Trophoblast cell (in vitro differentiated cells and primary cell): Measurements from ENCODE around the gene OR7D4.
"Not testable (repeated sequence)": the region's sequence is repeated elsewhere in the genome, so short reads cannot be mapped to it uniquely, and the experiment has no call there.

Source experiments
- DNase-seq, 2 donors: peaks; one replicate each; pipeline ENCODE4 v3.0.0-alpha.2; 2016
- H2AFZ ChIP-seq: 2 replicates; pipeline ENCODE4 v1.6.1; 2013; ENCODE audit warnings: low read length, moderate library complexity, mild to moderate bottlenecking; ENCODE audit not compliant: insufficient read depth, poor library complexity
- H2AK5ac ChIP-seq: 2 replicates; pipeline ENCODE4 v1.6.1; 2013; ENCODE audit warnings: mild to moderate bottlenecking, low read length
- H2BK120ac ChIP-seq: 2 replicates; pipeline ENCODE4 v1.6.1; 2013; ENCODE audit warnings: low read length, mild to moderate bottlenecking, moderate library complexity; ENCODE audit not compliant: insufficient read depth, poor library complexity
- H2BK12ac ChIP-seq: 2 replicates; pipeline ENCODE4 v1.6.1; 2013; ENCODE audit warnings: mild to moderate bottlenecking, low read length, moderate library complexity
- H2BK5ac ChIP-seq: 2 replicates; pipeline ENCODE4 v1.6.1; 2013; ENCODE audit warnings: low read length, low read depth, moderate library complexity, mild to moderate bottlenecking; ENCODE audit not compliant: poor library complexity
- H3K14ac ChIP-seq: 2 replicates; pipeline ENCODE4 v1.6.1; 2013; ENCODE audit warnings: mild to moderate bottlenecking, low read length
- H3K18ac ChIP-seq: 2 replicates; pipeline ENCODE4 v1.6.1; 2013; ENCODE audit warnings: mild to moderate bottlenecking, low read length
- H3K23ac ChIP-seq: 2 replicates; pipeline ENCODE4 v1.6.1; 2013; ENCODE audit warnings: low read length
- H3K27ac ChIP-seq: 2 replicates; pipeline ENCODE4 v1.5.1; 2013; ENCODE audit warnings: low read depth, mild to moderate bottlenecking, inconsistent platforms, low read length, moderate library complexity
- H3K27me3 ChIP-seq: 2 replicates; pipeline ENCODE4 v1.6.1; 2013; ENCODE audit warnings: inconsistent platforms, mild to moderate bottlenecking, low read length, moderate library complexity; ENCODE audit not compliant: insufficient read depth
- H3K36me3 ChIP-seq, 2 experiments: 1 replicate in 1 of 2; 2 replicates in 1 of 2; pipeline ENCODE4 v1.6.1; 2013; ENCODE audit warnings: low read length in 2 of 2, mild to moderate bottlenecking in 2 of 2, moderate library complexity in 1 of 2; ENCODE audit not compliant: insufficient read depth in 2 of 2, control insufficient read depth in 1 of 2
- H3K4ac ChIP-seq: 2 replicates; pipeline ENCODE4 v1.6.1; 2013; ENCODE audit warnings: low read depth, mild to moderate bottlenecking, low read length, moderate library complexity
- H3K4me1 ChIP-seq, 2 experiments: 1 replicate in 1 of 2; 2 replicates in 1 of 2; pipeline ENCODE4 v1.6.1; 2013; ENCODE audit warnings: low read length in 2 of 2, mild to moderate bottlenecking in 2 of 2, moderate library complexity in 1 of 2; ENCODE audit not compliant: insufficient read depth in 2 of 2, control insufficient read depth in 1 of 2
- H3K4me2 ChIP-seq: 2 replicates; pipeline ENCODE4 v1.6.1; 2013; ENCODE audit warnings: inconsistent platforms, mild to moderate bottlenecking, low read length, moderate library complexity
- H3K4me3 ChIP-seq: 2 replicates; pipeline ENCODE4 v1.5.1; 2013; ENCODE audit warnings: mild to moderate bottlenecking, low read depth, low read length, inconsistent platforms
- H3K79me1 ChIP-seq: one replicate; pipeline ENCODE4 v1.6.1; 2013; ENCODE audit warnings: low read length
- H3K79me2 ChIP-seq: 2 replicates; pipeline ENCODE4 v1.6.1; 2013; ENCODE audit warnings: low read length, mild to moderate bottlenecking; ENCODE audit not compliant: control insufficient read depth, insufficient read depth, poor library complexity
- H3K9ac ChIP-seq: 2 replicates; pipeline ENCODE4 v1.6.1; 2013; ENCODE audit warnings: mild to moderate bottlenecking, low read length
- H3K9me3 ChIP-seq: 2 replicates; pipeline ENCODE4 v1.6.1; 2013; ENCODE audit warnings: low read depth, mild to moderate bottlenecking, control low read depth, inconsistent platforms, low read length; ENCODE audit not compliant: insufficient read depth
- H4K12ac ChIP-seq: 2 replicates; pipeline ENCODE4 v1.6.1; 2013; ENCODE audit warnings: low read depth, mild to moderate bottlenecking, low read length, moderate library complexity
- H4K8ac ChIP-seq: 2 replicates; pipeline ENCODE4 v1.6.1; 2013; ENCODE audit warnings: low read depth, mild to moderate bottlenecking, low read length, moderate library complexity
- H4K91ac ChIP-seq: one replicate; pipeline ENCODE4 v1.6.1; 2013; ENCODE audit warnings: low read depth, mild to moderate bottlenecking, low read length, moderate library complexity
- WGBS: extraction: QIAGEN DNeasy Blood & Tissue Kit; methylation state at CpG from one replicate; pipeline ENCODE4 v1.1.7; 2013; ENCODE audit warnings: missing lambda C conversion rate; ENCODE audit not compliant: insufficient read length, insufficient coverage; ENCODE audit errors: extremely low coverage; 5-methylcytosine and 5-hydroxymethylcytosine counted together

OR7D4 gene

DNA sequence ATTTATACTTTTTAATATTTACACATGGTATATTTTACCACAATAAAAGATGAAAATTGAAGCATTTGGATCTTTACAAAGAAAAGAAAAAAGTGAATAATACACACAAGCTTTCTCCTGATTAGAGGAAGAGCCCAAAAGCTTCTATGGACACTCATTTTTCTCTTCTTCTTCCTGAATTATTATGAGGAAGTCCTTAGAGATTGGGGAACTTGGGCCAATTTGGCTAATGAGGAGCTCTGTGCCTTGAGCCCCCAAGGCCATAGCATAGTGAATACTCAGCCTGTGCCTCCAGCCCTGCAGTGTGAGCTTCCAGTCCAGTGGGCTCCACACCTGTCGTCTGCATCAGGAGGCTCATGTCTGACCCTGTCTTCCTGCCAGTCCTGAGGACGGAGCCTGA lies 21.3 kb downstream of the OR7D4 start:
- H3K9ac ChIP-seq, H3K27me3 ChIP-seq, H3K4ac ChIP-seq, H2BK120ac ChIP-seq, H3K27ac ChIP-seq, H3K79me2 ChIP-seq, H2AK5ac ChIP-seq, H2BK12ac ChIP-seq, DNase-seq, H2BK5ac ChIP-seq, H3K4me3 ChIP-seq, H3K23ac ChIP-seq, H3K18ac ChIP-seq, H4K91ac ChIP-seq, H3K4me2 ChIP-seq, H4K12ac ChIP-seq, H3K79me1 ChIP-seq, H2AFZ ChIP-seq, H3K36me3 ChIP-seq, H4K8ac ChIP-seq, H3K14ac ChIP-seq, H3K4me1 ChIP-seq: not testable (repeated sequence)
- no CpG with 5 or more reads among the region's 2 CpGs for WGBS
- H3K9me3 ChIP-seq, result peaks cover 11% of the 10 kb centered on the region

DNA sequence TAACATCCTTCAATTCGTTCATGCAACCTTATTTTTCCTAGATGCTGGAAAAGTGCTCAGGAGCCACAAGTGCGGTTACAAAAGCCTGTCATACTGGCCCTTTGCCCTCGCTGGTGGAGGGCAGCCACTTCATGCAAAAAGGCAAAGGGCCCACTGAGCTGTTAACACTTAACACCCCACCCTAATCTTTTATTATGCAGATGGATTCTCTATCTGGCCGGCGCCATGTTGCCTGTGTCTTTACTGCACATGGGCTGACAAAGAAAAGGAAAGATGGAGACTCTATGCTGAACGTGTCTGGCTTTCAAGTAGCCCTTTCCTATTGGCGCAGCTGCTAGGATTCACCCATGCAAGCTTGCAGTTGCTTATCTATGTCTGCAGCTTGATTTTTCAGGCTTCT lies 29.9 kb downstream of the OR7D4 start:
- H3K27ac ChIP-seq, result no peak overlapping the region
- H3K18ac ChIP-seq, result no peak overlapping the region
- H2BK5ac ChIP-seq, result no peak overlapping the region
- H2BK12ac ChIP-seq, result no peak overlapping the region
- WGBS, result no CpG with 5 or more reads among the region's 7 CpGs
- H3K14ac ChIP-seq, result no peak overlapping the region
- peaks cover 12% of the 10 kb centered on the region for H3K9me3 ChIP-seq
- no peak overlapping the region for H3K23ac ChIP-seq
- H2AK5ac ChIP-seq, result no peak overlapping the region
- no peak overlapping the region for H4K91ac ChIP-seq
- no peaks in the 10 kb centered on the region for H3K79me2 ChIP-seq
- H3K27me3 ChIP-seq, result no peaks in the 10 kb centered on the region
- no peak for DNase-seq
- H4K8ac ChIP-seq, result no peak overlapping the region
- H3K4me3 ChIP-seq, result no peak overlapping the region
- H3K36me3 ChIP-seq, result no peaks in the 10 kb centered on the region
- no peak overlapping the region for H2AFZ ChIP-seq
- H3K4ac ChIP-seq, result no peak overlapping the region
- no peak overlapping the region for H2BK120ac ChIP-seq
- H3K79me1 ChIP-seq, result no peaks in the 10 kb centered on the region
- H4K12ac ChIP-seq, result no peak overlapping the region
- no peaks in the 10 kb centered on the region for H3K4me1 ChIP-seq
- H3K4me2 ChIP-seq, result no peak overlapping the region
- H3K9ac ChIP-seq, result peak overlapping the region; percentile 63

DNA sequence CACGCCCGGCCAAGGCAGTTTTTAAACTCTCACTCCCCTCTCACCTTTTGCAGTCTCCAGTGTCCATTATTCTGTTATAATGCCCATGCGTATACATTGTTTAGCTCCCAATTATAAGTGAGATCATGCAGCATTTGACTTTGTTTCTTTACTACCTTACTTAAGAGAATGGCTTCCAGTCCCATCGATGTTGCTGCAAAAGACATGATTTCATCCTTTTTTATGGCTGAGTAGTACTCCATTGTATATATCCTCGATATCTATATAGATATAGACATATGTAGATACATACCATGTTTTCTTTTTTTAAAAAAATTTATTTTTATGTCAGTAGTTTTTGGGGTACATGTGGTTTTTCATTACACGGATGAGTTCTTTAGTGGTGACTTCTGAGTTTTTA lies 32.2 kb downstream of the OR7D4 start:
- H2AK5ac ChIP-seq, result no peak overlapping the region
- no peak overlapping the region for H3K4ac ChIP-seq
- H3K27ac ChIP-seq, result no peak overlapping the region
- no peak overlapping the region for H4K91ac ChIP-seq
- H3K23ac ChIP-seq, result no peak overlapping the region
- no CpG with 5 or more reads among the region's 6 CpGs for WGBS
- H2BK120ac ChIP-seq, result no peak overlapping the region
- no peak overlapping the region for H3K18ac ChIP-seq
- H3K14ac ChIP-seq, result no peak overlapping the region
- no peak for DNase-seq
- peaks cover 14% of the 10 kb centered on the region for H3K9me3 ChIP-seq
- no peak overlapping the region for H4K8ac ChIP-seq
- H3K27me3 ChIP-seq, result no peaks in the 10 kb centered on the region
- H3K36me3 ChIP-seq, result no peaks in the 10 kb centered on the region
- no peak overlapping the region for H3K4me2 ChIP-seq
- H2BK12ac ChIP-seq, result no peak overlapping the region
- no peak overlapping the region for H4K12ac ChIP-seq
- H3K9ac ChIP-seq, result no peak overlapping the region
- no peaks in the 10 kb centered on the region for H3K4me1 ChIP-seq
- no peaks in the 10 kb centered on the region for H3K79me2 ChIP-seq
- no peak overlapping the region for H2AFZ ChIP-seq
- H3K4me3 ChIP-seq, result no peak overlapping the region
- no peaks in the 10 kb centered on the region for H3K79me1 ChIP-seq
- H2BK5ac ChIP-seq, result no peak overlapping the region

DNA sequence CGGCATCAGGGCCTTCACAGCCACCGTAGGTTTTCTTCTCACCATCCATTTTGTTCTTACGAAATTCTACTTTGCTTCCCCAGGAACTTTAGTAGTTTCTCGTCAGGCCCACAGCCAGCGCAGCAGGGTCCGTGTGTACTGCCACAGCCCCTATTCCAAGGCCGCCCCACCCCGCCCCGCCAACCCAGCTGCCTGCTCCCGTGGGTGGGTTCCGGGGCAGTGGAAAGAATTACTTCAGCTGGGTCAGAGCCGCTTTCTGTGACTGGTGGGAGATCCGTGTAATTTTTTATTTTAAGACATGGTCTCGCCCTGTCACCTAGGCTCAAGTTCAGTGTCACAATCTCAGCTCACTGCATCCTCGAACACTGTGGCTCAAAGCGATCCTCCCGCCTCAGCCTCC lies 36.4 kb downstream of the OR7D4 start:
- H2AK5ac ChIP-seq, result no peak overlapping the region
- H3K9ac ChIP-seq, result no peak overlapping the region
- WGBS, result no CpG with 5 or more reads among the region's 17 CpGs
- no peak overlapping the region for H4K91ac ChIP-seq
- H3K79me1 ChIP-seq, result no peaks in the 10 kb centered on the region
- no peaks in the 10 kb centered on the region for H3K4me1 ChIP-seq
- no peak overlapping the region for H4K8ac ChIP-seq
- no peak overlapping the region for H3K4me2 ChIP-seq
- no peaks in the 10 kb centered on the region for H3K36me3 ChIP-seq
- H3K23ac ChIP-seq, result no peak overlapping the region
- no peak overlapping the region for H2BK5ac ChIP-seq
- H3K27me3 ChIP-seq, result no peaks in the 10 kb centered on the region
- H3K14ac ChIP-seq, result no peak overlapping the region
- no peak for DNase-seq
- H3K79me2 ChIP-seq, result no peaks in the 10 kb centered on the region
- H2BK120ac ChIP-seq, result no peak overlapping the region
- H2AFZ ChIP-seq, result no peak overlapping the region
- H3K9me3 ChIP-seq, result peaks cover 10% of the 10 kb centered on the region
- no peak overlapping the region for H4K12ac ChIP-seq
- H3K4ac ChIP-seq, result no peak overlapping the region
- H3K18ac ChIP-seq, result no peak overlapping the region
- no peak overlapping the region for H2BK12ac ChIP-seq
- H3K4me3 ChIP-seq, result no peak overlapping the region
- H3K27ac ChIP-seq, result no peak overlapping the region
